Left ventricle myocardium inferior (tissue), 1 donor: ENCODE results near the gene UQCR11. TPM values are rescaled to one million over a fixed set of nuclear protein-coding genes. Genes with fewer than 3 reads are reported as not detected.

Experiments
- DNase-seq: peaks from one replicate; pipeline ENCODE4 v3.0.0-alpha.2; 2020
- H3K27ac ChIP-seq: fragments of 200-600 bp; replicated peaks from 2 replicates; pipeline ENCODE4 v1.8.0; 2021
- H3K27me3 ChIP-seq: fragments of 200-600 bp; 2 replicates; pipeline ENCODE4 v1.8.0; 2021; ENCODE audit warnings: low read depth
- H3K36me3 ChIP-seq: fragments of 200-600 bp; 2 replicates; pipeline ENCODE4 v1.8.0; 2021
- H3K4me1 ChIP-seq: fragments of 200-600 bp; 2 replicates; pipeline ENCODE4 v1.8.0; 2021
- H3K4me3 ChIP-seq: fragments of 200-600 bp; 2 replicates; pipeline ENCODE4 v1.8.0; 2021; ENCODE audit warnings: mild to moderate bottlenecking, moderate library complexity
- H3K9me3 ChIP-seq: fragments of 200-600 bp; replicated peaks from 2 replicates; pipeline ENCODE4 v1.8.0; 2021
- intact Hi-C: fragments of 100-400 bp; cut with micrococcal nuclease; formaldehyde crosslinking; loops from one replicate; pipeline ENCODE4 v1.11.0; 2022
- total RNA-seq: library from RNA; stranded (reverse); fragmentation: NEBNext Ultra II Directional; extraction: Animal tissue kit (Norgen Biotek cat#: 25700); gene quantifications from one replicate; pipeline ENCODE4 v1.2.1, GENCODE V29; 2021
- TF ChIP-seq, protein P1 (sequence below): fragments of 200-600 bp; IDR thresholded peaks from 2 replicates; pipeline ENCODE4 v1.8.0; 2021; ENCODE audit warnings: antibody characterized with exemption, mild to moderate bottlenecking, borderline replicate concordance
- donor health status: DM: no; HTN: yes; CAD: no; lungs with severe emphysema.

UQCR11 gene
- total RNA-seq, 1 donor from 2014 or later: 942 TPM

DNA sequence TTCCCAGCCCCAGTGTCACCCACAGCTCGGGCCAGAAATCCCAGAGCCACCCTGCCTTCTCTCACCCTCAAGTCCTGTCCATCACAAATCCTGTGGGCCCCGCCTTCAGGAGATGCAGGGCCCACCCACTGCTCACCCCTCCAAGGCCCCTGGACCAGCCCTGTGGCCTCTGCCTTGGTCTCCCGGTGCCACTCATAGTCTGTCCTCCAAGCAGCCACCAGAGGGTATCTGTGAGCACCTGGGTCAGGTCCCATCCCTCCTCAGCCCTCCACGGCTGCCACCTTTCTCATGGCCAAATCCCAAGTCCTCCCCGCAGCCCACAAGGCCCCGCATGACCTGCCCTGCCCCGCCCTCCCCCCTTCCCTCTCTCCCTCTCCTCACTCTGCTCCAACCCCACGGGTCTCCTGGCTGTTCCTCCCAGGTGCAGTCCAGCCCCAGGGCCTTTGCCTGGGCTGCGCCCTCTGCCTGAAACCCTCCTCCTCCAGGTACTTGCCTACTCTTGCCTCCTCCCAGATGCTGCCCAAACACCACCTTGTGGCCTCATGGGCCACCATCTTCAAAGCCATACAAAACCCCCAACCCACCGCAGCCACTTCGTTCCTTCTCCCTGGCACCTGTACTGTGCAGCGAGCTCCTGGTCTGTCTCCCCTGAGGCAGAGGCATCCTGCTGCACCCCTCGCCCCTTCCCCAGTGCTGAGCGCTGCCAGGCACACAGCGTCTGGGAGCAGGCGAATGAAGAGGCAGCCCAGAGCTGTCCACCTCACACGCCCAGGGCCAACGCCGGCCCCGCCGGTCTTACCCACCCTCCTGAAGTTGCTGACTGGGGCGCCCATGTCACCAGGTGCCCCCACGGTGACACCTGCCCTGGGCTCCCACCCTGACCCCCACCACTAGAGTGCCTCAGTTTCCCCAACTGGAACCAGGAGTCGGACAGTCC, 13.2 kb upstream of the UQCR11 start:
- no peaks in the 10 kb centered on the region for H3K27me3 ChIP-seq
- no peaks in the 10 kb centered on the region for H3K9me3 ChIP-seq
- TF ChIP-seq, protein P1, sequence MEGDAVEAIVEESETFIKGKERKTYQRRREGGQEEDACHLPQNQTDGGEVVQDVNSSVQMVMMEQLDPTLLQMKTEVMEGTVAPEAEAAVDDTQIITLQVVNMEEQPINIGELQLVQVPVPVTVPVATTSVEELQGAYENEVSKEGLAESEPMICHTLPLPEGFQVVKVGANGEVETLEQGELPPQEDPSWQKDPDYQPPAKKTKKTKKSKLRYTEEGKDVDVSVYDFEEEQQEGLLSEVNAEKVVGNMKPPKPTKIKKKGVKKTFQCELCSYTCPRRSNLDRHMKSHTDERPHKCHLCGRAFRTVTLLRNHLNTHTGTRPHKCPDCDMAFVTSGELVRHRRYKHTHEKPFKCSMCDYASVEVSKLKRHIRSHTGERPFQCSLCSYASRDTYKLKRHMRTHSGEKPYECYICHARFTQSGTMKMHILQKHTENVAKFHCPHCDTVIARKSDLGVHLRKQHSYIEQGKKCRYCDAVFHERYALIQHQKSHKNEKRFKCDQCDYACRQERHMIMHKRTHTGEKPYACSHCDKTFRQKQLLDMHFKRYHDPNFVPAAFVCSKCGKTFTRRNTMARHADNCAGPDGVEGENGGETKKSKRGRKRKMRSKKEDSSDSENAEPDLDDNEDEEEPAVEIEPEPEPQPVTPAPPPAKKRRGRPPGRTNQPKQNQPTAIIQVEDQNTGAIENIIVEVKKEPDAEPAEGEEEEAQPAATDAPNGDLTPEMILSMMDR: peak; percentile 51
- intact Hi-C loops: no loop called here
- DNase-seq: no peak
- no peak overlapping the region for H3K4me3 ChIP-seq
- peaks cover 58% of the 10 kb centered on the region for H3K36me3 ChIP-seq
- H3K4me1 ChIP-seq: peaks cover 21% of the 10 kb centered on the region
- H3K27ac ChIP-seq: peak overlapping the region; percentile 15

DNA sequence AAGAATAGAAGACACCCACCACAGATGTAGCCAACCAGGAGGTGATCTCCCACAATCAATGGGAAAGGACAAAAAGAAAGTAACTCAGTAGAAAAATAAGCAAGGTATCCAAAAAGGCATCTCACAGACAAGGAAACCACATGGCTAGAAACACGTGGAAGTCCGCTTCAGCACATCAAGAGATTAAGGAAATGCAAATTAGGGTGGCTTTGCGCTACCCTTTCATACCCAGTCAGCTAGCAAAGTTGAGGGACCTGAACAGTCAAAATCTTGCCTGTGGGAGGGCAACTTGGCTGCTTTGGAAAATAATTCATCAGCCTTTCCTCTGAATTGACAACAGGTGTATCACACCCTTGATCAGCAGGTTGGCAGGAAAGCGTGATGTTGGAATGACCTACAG, 11.6 kb upstream of the UQCR11 start:
- H3K27ac ChIP-seq: no peak overlapping the region
- H3K36me3 ChIP-seq: peaks cover 72% of the 10 kb centered on the region
- no peak for DNase-seq
- no peaks in the 10 kb centered on the region for H3K27me3 ChIP-seq
- peaks cover 21% of the 10 kb centered on the region for H3K4me1 ChIP-seq
- intact Hi-C loops: no loop called here
- H3K4me3 ChIP-seq: no peak overlapping the region
- no peaks in the 10 kb centered on the region for H3K9me3 ChIP-seq
- TF ChIP-seq, protein P1: no peak

DNA sequence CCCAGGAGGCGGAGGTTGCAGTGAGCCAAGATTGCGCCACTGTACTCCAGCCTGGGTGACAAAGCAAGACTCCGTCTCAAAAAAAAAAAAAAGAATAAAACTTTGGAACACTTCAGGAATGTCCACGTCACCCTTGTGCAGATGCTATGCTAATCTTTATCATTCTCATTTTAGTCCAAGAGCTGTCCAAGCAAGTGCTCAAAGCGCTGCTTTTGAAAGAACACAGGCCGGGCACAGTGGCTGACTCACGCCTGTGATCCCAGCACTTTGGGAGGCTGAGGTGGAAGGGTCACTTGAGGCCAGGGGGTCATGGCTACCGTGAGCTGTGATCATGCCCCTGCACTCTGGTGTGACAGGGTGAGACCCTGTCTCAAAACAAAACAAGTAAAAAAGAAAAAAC, 11.1 kb upstream of the UQCR11 start:
- no peak for DNase-seq
- intact Hi-C loops: no loop called here
- Histone ChIP-seq H3K4me1 (peaks cover 21% of the 10 kb centered on the region), H3K4me3 (no peak overlapping the region), H3K36me3 (peaks cover 71% of the 10 kb centered on the region), H3K27me3 (no peaks in the 10 kb centered on the region), H3K9me3 (no peaks in the 10 kb centered on the region), H3K27ac (peak overlapping the region; percentile 33)
- TF ChIP-seq, protein P1: no peak

DNA sequence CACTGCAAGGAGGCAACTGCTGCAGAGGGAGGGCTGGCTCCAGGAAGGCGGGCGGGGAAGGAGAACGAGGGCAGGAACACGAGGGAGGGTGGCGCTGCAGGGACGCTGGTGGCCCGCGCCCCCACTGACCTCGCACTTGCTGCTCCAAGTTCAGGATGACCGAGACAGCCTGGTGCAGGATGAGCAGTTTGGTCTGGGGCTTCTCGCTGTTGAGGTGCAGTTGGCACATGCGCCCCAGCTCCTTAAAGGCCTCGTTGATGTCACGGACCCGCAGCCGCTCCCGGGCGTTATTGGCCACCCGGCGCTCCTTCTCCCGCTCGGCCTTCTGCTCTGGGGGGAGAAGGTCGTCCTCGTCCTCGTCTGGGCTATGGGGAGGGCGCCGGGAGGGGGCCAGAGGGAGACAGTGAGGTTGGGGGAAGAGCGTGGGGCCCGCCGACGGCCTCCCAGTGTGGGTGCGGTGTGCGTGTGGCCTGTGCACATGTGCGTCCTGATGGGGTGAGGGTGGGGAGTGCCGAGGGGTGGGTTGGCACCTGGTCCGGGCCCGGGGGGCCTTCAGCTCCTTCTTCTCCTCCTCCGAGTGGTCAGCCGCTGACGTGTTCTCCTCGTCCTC, 10.0 kb upstream of the UQCR11 start:
- no peak for DNase-seq
- no peak overlapping the region for H3K27ac ChIP-seq

DNA sequence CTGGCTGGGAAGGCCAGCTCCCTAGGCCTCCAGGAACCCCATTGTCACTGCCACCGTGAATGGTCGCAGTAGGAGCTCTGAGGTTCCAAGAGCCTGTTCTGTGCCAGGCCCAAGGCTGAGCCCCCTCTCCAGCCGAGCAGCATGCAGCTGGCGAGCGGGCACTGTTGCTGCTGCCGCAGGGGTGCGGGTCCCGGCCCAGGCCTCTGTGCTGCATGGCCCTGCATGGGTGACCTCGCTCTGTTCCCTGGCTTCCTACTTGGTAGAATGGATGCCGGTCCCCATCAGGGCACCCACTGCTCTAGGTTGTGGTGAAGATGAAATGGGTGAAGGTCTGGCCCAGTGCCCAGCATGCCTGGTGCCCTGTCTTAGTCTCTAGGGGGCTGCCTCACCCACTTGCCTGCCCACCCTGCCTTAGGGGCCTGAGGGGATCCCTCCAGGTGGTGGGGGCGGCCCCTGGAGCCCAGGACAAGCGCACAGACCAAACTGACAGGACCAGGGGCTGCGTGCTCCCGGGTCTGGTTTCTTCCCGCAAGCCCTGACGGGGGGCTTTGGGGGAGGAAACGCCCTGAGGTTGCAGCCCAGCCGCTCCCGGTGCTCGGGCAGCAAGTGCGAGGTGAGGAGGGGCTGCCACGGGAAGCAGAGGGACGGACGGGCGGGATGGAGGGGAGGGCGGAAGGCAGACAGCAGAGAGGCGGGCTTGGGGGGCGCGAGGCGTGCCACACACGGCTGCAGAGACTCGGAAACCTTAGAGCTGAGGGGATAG, 8.7 kb upstream of the UQCR11 start:
- Histone ChIP-seq H3K36me3 (peaks cover 61% of the 10 kb centered on the region), H3K4me3 (no peak overlapping the region), H3K27ac (no peak overlapping the region), H3K27me3 (no peaks in the 10 kb centered on the region), H3K4me1 (peaks cover 21% of the 10 kb centered on the region), H3K9me3 (no peaks in the 10 kb centered on the region)
- intact Hi-C loops: no loop called here
- DNase-seq: no peak
- TF ChIP-seq, protein P1: no peak

More for the DNA sequence above, 10.0 kb upstream of the UQCR11 start:
- H3K4me3 ChIP-seq: no peak overlapping the region
- peaks cover 21% of the 10 kb centered on the region for H3K4me1 ChIP-seq
- no peaks in the 10 kb centered on the region for H3K9me3 ChIP-seq
- peaks cover 74% of the 10 kb centered on the region for H3K36me3 ChIP-seq
- intact Hi-C loops: no loop called here
- TF ChIP-seq, protein P1: no peak
- H3K27me3 ChIP-seq: no peaks in the 10 kb centered on the region
